ENCODE data around the gene PLXNA4.

DNA sequence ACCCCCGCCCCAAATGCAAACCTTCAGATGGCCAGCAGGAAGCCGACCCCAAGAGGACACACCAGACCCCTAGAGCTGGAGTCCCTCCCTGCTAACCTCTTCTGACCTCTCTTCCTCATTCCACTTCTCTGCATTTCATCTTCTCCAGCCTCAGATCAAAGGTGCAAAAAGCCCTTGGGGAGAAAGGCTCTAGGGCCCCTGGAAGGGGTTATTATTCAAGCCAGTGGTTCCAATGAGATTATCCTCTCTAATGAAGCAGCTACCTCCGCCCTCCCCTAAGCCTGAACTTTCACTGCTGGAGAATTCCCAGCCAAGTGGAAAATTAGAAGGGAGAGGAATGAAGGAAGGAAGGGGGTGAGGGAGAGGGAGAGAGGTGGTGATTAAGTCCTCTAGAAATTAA lies 343.9 kb downstream of the PLXNA4 start:
- TF ChIP-seq POLR2A (IDR thresholded peaks at IDR 0.05; ENCODE audit: low read depth, low read length) (no peak), POLR2AphosphoS5 (IDR thresholded peaks at IDR 0.05; ENCODE audit: low read depth, low read length) (no peak)

All from GM12892 (cell line).